ENCODE data around the gene UQCRQ. TPM values are rescaled to one million over a fixed set of nuclear protein-coding genes. Genes with fewer than 3 reads are reported as not detected.

UQCRQ gene
- total and polyA plus RNA-seq, 2 of the 13 experiments (the other 11 are each of a cell fraction or from before 2014, with no cell fraction given) = 257 to 575 TPM

- TF ChIP-seq UBTF (CRISPR knock-in tag; IDR thresholded peaks at IDR 0.05) (peak; percentile 67), ZGPAT (CRISPR knock-in tag; IDR thresholded peaks at IDR 0.05) (peak; percentile 51), WIZ (CRISPR knock-in tag; IDR thresholded peaks at IDR 0.05) (peak; percentile 65), POLR2AphosphoS5 (IDR thresholded peaks at IDR 0.05; ENCODE audit: low read depth, low read length) (peak; percentile 64), HINFP (CRISPR knock-in tag; IDR thresholded peaks at IDR 0.05; ENCODE audit: low read depth) (no peak), ZFP82 (CRISPR knock-in tag; IDR thresholded peaks at IDR 0.05; ENCODE audit: borderline replicate concordance) (no peak), SPEN (CRISPR knock-in tag; IDR thresholded peaks at IDR 0.05; ENCODE audit: low read depth) (peak; percentile 46; the same call in 1 of the 2 replicates), ZNF800 (CRISPR knock-in tag; IDR thresholded peaks at IDR 0.05) (peak; percentile 52; the same call in 1 of the 2 replicates), MEIS1 (CRISPR knock-in tag; IDR thresholded peaks at IDR 0.05; ENCODE audit: borderline replicate concordance) (no peak; the same call in 1 of the 2 replicates), CEBPB (IDR thresholded peaks at IDR 0.05; ENCODE audit: borderline replicate concordance, low read depth, low read length) (peak; percentile 93), ZBTB7B (CRISPR knock-in tag; IDR thresholded peaks at IDR 0.05) (peak; percentile 17; the same call in 1 of the 2 replicates), POLR2AphosphoS2 (IDR thresholded peaks at IDR 0.05; ENCODE audit: low read depth, low read length) (no peak), ZNF747 (CRISPR knock-in tag; IDR thresholded peaks at IDR 0.05; ENCODE audit: borderline replicate concordance) (0 out of 2 replicates have a peak, but pooled peaks have one; percentile 17), PRDM4 (CRISPR knock-in tag; IDR thresholded peaks at IDR 0.05; ENCODE audit: borderline replicate concordance) (no peak), CREB1 (IDR thresholded peaks at IDR 0.05) (no peak), CREB1 (CRISPR knock-in tag; IDR thresholded peaks at IDR 0.05) (peak; percentile 70)
Observed at GRCh38 chr5:132839426-132840301, 26.8 kb upstream of the UQCRQ start (continued).
